ENCODE data around the gene DDX56. TPM values are rescaled to one million over a fixed set of nuclear protein-coding genes. Genes with fewer than 3 reads are reported as not detected.

Gene DDX56
- total and polyA plus RNA-seq, 2 of the 13 experiments (the other 11 are each of a cell fraction or from before 2014, with no cell fraction given): 82.6 to 120 TPM

DNA sequence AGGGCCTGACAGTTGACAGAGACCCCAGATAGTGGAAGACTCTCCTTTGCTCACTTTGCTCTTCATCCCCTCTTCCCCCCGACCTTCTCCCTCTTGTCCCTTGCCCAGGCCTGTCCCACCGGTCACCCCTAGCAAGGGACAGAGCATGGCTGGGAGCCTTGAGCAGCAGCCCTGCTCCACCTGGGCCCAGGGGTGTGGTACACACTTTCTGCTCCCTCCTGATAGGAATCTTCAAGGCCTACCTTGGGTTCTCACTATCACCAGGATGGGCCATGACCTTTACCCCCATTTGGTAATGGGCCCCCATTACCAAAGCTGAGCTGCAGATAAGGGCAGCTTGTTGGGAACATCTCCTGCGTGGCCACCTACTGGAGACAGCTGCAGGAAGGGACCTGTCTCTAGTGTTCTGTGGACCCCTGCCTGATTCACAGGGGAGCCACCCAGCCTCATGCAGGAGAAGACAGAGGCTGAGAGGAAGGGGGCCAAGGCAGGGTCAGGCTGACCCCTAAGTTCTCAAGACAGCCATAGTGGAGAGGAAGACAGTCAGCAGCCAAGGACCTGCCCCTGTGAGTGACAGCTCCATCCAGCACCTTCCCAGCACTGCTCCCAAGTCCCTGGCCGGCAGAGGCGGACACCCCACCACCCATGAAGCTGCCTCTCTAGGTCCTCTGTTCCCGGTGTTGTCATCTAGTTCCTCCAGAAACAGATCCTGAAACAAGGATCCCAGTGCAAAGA is 31.7 kb downstream of the DDX56 start (continued):
- TF ChIP-seq MLXIP (CRISPR knock-in tag; IDR thresholded peaks at IDR 0.05; ENCODE audit: borderline replicate concordance): no peak
- peak; percentile 70; the same call in 1 of the 2 replicates for TF ChIP-seq ZC3H4 (CRISPR knock-in tag; IDR thresholded peaks at IDR 0.05; ENCODE audit: borderline replicate concordance)
- peak; percentile 63; the same call in 1 of the 2 replicates for TF ChIP-seq ZBTB37 (CRISPR knock-in tag; IDR thresholded peaks at IDR 0.05)
- peak; percentile 83; the same call in 1 of the 2 replicates for TF ChIP-seq ZNF772 (CRISPR knock-in tag; IDR thresholded peaks at IDR 0.05)
- TF ChIP-seq ELF1 (CRISPR knock-in tag; IDR thresholded peaks at IDR 0.05): no peak; the same call in 1 of the 2 replicates
- TF ChIP-seq, protein P1, sequence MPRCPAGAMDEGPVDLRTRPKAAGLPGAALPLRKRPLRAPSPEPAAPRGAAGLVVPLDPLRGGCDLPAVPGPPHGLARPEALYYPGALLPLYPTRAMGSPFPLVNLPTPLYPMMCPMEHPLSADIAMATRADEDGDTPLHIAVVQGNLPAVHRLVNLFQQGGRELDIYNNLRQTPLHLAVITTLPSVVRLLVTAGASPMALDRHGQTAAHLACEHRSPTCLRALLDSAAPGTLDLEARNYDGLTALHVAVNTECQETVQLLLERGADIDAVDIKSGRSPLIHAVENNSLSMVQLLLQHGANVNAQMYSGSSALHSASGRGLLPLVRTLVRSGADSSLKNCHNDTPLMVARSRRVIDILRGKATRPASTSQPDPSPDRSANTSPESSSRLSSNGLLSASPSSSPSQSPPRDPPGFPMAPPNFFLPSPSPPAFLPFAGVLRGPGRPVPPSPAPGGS (CRISPR knock-in tag; IDR thresholded peaks at IDR 0.05): no peak
- TF ChIP-seq ZNF644 (CRISPR knock-in tag; IDR thresholded peaks at IDR 0.05; ENCODE audit: low read depth): peak; percentile 51; the same call in 1 of the 2 replicates
- TF ChIP-seq ZNF713 (CRISPR knock-in tag; IDR thresholded peaks at IDR 0.05): no peak
- TF ChIP-seq, protein P2, sequence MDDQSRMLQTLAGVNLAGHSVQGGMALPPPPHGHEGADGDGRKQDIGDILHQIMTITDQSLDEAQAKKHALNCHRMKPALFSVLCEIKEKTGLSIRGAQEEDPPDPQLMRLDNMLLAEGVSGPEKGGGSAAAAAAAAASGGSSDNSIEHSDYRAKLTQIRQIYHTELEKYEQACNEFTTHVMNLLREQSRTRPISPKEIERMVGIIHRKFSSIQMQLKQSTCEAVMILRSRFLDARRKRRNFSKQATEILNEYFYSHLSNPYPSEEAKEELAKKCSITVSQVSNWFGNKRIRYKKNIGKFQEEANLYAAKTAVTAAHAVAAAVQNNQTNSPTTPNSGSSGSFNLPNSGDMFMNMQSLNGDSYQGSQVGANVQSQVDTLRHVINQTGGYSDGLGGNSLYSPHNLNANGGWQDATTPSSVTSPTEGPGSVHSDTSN (CRISPR knock-in tag; IDR thresholded peaks at IDR 0.05; ENCODE audit: borderline replicate concordance): no peak
- 0 out of 2 replicates have a peak, but pooled peaks have one; percentile 70 for TF ChIP-seq IRX3 (CRISPR knock-in tag; IDR thresholded peaks at IDR 0.05; ENCODE audit: borderline replicate concordance, low read depth)
- no peak for TF ChIP-seq KAT7 (CRISPR knock-in tag; IDR thresholded peaks at IDR 0.05; ENCODE audit: borderline replicate concordance)
- TF ChIP-seq HOXA9 (CRISPR knock-in tag; IDR thresholded peaks at IDR 0.05; ENCODE audit: borderline replicate concordance): no peak
- 0 out of 2 replicates have a peak, but pooled peaks have one; percentile 27 for TF ChIP-seq ZNF737 (CRISPR knock-in tag; IDR thresholded peaks at IDR 0.05; ENCODE audit: borderline replicate concordance)
- TF ChIP-seq ZNF878 (CRISPR knock-in tag; IDR thresholded peaks at IDR 0.05): no peak
- TF ChIP-seq ATF1 (CRISPR knock-in tag; IDR thresholded peaks at IDR 0.05): no peak
- TF ChIP-seq, protein P3, sequence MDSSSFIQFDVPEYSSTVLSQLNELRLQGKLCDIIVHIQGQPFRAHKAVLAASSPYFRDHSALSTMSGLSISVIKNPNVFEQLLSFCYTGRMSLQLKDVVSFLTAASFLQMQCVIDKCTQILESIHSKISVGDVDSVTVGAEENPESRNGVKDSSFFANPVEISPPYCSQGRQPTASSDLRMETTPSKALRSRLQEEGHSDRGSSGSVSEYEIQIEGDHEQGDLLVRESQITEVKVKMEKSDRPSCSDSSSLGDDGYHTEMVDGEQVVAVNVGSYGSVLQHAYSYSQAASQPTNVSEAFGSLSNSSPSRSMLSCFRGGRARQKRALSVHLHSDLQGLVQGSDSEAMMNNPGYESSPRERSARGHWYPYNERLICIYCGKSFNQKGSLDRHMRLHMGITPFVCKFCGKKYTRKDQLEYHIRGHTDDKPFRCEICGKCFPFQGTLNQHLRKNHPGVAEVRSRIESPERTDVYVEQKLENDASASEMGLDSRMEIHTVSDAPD (CRISPR knock-in tag; IDR thresholded peaks at IDR 0.05): peak; percentile 88; the same call in 1 of the 2 replicates
- no peak for TF ChIP-seq ZNF775 (CRISPR knock-in tag; IDR thresholded peaks at IDR 0.05; ENCODE audit: borderline replicate concordance)
- TF ChIP-seq ATF6 (CRISPR knock-in tag; conservative IDR thresholded peaks at IDR 0.05): no peak

Data from HepG2 (cell line).